Measurements from ENCODE around the gene LCMT1.
"Not testable (repeated sequence)": the region's sequence is repeated elsewhere in the genome, so short reads cannot be mapped to it uniquely, and the experiment has no call there.

The LCMT1 gene

DNA sequence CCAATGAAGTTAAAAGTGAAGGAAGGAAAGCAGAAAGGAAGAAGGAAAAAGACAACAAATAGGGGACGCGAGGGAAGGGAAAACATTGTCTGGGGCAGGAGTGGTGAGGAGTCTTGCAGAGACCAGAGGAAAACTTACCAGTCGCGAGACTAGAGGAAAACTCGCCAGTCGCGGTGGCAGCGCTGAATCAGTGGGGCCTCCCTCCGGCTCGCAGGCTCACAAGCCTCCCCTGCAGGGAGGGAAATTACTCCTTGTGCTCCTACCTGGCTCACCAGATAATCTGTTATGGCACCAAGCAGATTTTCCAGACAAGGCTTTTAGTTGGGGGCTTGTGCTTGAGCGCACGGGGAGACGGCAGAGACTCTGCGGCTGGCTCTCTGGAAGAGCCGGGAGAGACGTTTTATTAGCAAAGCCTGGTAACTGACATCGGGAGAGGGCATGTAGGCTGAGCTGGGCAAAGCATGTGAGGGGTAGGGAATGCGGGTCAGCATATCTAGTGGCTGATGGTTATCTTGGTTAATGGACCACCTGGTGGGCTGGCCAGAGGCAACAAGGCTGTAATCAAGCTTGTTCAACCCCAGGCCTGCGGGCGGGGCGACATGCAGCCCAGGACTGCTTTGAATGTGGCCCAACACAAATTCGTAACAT is 37.1 kb downstream of the LCMT1 start:
- DNase-seq (ENCODE audit: low read depth), result no peak

DNA sequence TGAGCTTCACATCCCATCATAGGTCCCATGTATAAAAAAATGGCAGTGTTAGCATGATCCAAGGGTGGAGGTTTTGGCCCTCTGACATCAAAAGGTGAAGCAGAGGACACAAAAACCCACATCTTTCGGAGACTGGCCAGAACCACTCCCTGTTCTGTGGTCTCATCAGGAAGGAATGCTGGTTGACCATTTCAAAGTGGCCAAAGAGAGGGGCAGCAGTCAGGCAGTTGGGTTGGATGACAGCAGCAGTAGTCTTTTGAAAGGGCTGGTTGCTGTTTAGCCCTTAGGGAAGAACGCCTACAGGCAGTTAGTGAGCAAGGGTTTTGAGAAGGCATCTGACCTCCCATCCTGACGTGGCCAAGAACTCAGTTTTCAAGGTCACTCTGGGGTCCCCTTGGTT is 40.5 kb downstream of the LCMT1 start:
- peak; percentile 2 for DNase-seq (ENCODE audit: low read depth)

DNA sequence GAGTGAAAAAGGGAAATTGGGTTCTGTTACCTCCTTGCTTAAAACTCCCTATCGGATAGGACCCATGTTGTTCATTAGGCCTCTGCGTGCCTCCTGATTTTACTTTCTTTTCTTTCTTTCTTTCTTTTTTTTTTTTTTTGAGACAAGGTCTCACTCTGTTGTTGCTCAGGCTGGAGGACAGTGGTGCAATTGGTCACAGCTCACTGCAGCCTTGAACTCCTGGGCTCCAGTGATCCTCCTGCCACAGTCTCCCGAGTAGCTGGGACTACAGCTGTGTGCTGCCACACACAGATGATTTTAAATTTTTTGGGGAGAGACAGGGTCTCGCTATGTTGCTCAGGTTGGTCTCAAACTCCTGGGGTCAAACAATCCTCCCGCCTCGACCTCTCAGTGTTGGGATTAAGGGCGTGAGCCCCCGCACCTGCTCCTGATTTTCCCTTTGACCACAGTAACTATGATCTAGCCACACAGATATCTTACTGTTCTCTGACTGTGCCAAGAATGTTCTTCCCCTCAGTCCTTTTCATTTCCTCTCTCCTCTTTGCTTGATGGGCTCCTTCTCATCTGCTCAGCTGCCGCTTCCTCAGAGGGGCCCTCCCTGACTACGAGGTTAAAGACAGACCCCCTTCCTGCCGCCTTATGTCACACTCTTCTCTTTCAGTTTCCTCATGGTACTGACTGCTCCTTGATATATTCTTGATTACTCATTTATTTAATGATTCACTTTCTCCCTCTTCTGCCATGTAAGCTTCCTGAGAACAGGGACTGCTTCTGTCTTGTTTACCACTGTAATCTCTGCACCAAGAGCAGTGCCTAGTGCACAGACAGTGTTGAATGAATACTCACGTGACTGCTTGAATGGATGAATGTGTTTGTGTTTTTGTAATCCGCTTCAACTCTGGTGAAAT is 44.3 kb downstream of the LCMT1 start:
- DNase-seq (ENCODE audit: low read depth), result no peak

- no peak for DNase-seq (ENCODE audit: low read depth)
Observed at GRCh38 chr16:25157271-25157875, 45.8 kb downstream of the LCMT1 start.

GRCh38 chr16:25158401-25158800 is 46.9 kb downstream of the LCMT1 start:
- no peak for DNase-seq (ENCODE audit: low read depth)

GRCh38 chr16:25161753-25162367 is 50.3 kb downstream of the LCMT1 start:
- no peak for DNase-seq (ENCODE audit: low read depth)

GRCh38 chr16:25163683-25164082 is 52.1 kb downstream of the LCMT1 start:
- no peak for DNase-seq (ENCODE audit: low read depth)

- no peak for DNase-seq (ENCODE audit: low read depth)
Observed at GRCh38 chr16:25165284-25165683, 53.7 kb downstream of the LCMT1 start.

GRCh38 chr16:25167920-25168319 is 56.4 kb downstream of the LCMT1 start:
- not testable (repeated sequence) for DNase-seq (ENCODE audit: low read depth)

GRCh38 chr16:25171390-25171789 is 59.8 kb downstream of the LCMT1 start:
- no peak for DNase-seq (ENCODE audit: low read depth)

DNA sequence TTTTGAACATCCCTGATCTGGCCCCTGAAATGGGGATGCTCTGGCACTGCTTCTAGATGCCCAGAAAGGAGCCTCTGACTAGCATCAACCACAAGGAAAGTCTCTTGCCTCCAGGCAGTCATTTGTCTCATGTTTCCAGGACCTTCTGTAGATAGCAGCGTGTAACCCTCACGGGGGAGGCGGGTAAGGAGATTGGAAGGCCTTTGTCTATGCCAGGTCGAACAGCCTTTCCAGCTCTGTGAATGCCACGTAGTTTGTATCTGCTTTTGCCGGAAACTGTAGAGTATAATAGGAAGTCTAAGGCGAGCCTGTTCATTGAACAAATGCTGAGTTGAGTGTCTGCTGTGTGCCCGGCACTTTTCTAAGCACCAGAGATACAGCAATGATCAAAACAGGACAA is 61.3 kb downstream of the LCMT1 start:
- no peak for DNase-seq (ENCODE audit: low read depth)

GRCh38 chr16:25174285-25174684 is 62.7 kb downstream of the LCMT1 start:
- no peak for DNase-seq (ENCODE audit: low read depth)

GRCh38 chr16:25176136-25176535 is 64.6 kb downstream of the LCMT1 start:
- DNase-seq (ENCODE audit: low read depth), result no peak

DNA sequence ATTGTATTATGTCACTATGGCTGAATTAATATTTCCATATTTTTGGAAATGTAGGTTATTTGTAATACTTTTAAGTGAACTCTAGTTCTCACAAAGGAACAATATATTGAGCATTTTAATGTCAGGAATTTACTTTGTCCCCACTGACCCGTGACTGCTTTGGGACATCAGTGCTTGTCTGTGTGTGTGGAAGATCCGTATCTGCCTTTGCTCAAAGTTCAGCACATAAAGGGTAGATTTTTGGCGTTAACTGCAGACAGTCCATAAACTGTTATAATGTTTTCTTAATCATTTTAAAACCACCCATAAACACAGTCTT is 65.9 kb downstream of the LCMT1 start:
- DNase-seq (ENCODE audit: low read depth), result no peak

DNA sequence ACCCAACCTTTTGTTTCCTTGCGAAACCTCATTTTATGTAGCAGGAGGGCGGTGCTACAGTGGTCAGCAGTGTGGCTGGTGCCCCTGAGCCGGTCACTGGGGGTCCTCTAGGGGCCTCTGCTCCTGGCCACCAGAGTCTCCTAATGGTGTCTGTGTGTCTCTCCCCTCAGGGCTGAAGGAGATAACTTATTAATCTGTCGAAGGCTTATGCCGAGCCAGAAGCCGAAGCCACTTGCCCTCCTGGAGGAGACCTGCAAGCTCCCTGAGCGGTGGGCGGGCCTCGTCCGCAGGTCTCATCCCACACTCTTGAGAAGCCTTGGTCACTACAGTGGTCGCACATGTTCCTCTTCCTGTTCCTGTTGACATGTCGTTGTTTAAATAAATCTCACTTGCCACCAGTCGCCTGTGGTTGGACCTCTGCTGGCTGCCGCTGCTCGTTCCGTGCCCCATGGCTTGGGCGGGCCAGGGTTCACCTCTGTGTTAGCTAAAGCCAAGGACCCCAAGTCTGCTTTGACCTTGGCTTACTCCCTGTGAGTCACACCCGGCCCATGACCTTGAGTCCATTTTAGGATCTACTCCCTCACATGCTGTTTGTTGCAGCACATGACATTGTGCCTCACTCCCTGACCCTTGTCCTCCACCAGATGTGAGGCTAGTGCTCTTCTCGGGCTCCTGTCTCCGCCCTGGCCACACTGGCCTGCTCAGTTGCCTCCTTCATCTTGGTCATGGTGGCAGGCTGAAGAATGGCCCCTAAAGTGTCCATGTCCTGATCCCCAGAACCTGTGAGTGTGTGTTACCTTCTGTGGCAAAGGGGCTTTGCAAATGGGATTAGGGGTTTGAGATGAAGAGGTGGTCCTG is 66.5 kb downstream of the LCMT1 start:
- DNase-seq (ENCODE audit: low read depth), result no peak

DNA sequence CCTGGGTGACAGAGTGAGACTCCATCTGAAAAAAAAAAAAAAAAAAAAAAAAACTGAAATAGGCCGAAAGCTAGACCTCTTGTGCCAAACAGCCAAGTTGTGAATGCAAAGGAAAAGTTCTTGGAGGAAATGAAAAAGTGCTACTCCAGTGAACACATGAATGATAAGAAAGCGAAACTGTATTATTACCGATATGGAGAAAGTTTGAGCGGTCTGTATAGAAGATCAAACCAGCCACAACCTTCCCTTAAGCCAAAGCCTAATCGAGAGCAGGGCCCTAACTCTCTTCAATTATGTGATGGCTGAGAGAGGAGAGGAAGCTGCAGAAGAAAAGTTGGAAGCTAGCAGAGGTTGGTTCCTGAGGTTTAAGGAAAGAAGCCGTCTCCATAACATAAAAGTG is 69.7 kb downstream of the LCMT1 start:
- DNase-seq (ENCODE audit: low read depth), result not testable (repeated sequence)

DNA sequence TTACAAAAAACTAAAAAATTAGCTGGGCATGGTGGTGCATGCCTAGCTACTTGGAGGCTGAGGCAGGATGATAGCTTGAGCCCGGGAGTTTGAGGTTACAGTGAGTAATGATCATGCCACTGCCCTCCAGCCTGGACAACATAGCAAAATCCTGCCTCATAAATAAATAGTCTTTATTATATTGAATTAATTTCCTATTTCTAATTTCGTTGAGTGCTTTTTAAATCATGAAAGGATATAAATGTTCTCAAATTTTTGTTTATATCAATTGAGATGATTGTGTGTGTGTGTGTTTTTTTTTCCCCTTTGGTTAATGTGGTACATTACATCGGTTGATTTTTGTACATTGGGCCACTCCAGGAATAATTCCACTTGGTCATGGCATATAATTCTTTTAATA is 73.2 kb downstream of the LCMT1 start:
- no peak for DNase-seq (ENCODE audit: low read depth)

GRCh38 chr16:25187491-25187795 is 75.9 kb downstream of the LCMT1 start:
- no peak for DNase-seq (ENCODE audit: low read depth)

- no peak for DNase-seq (ENCODE audit: low read depth)
Observed at GRCh38 chr16:25189305-25189704, 77.8 kb downstream of the LCMT1 start.

GRCh38 chr16:25192096-25192495 is 80.6 kb downstream of the LCMT1 start:
- no peak for DNase-seq (ENCODE audit: low read depth)

- DNase-seq (ENCODE audit: low read depth), result no peak
Observed at GRCh38 chr16:25194273-25194878, 82.8 kb downstream of the LCMT1 start.

DNA sequence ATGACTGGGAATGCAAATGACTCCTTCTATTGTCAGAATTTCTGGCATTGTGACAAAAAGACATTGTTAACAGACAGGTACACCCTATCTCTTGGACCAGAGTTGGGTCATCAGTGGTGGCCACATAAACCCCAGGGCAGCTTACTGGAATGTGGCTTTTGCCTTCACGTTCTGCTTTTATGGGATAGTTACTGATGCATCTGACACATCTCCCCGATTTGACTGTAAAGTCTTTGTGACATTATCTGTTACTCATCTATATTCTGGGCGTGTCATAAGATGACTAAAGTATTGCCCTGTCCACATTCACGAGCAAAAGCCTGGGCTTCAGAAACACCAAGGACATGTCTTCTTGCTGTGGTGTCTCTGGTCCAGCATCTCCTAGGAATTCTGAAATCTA is 86.5 kb downstream of the LCMT1 start:
- no peak for DNase-seq (ENCODE audit: low read depth)

All from fibroblast of the conjunctiva (primary cell).